Stimulated activated memory B cell treated with anti-CD40 and anti-IgM and Interleukin-4, amounts not matched to agents 10 μg/mL and 1 μg/mL and 100 μg/mL, for 72 hours (primary cell): ENCODE data around the gene CIAO2B.
"Not testable (repeated sequence)": the region's sequence is repeated elsewhere in the genome, so short reads cannot be mapped to it uniquely, and the experiment has no call there.

Experiments
- ATAC-seq: fragments of 150-1000 bp; cut with Tn5 transposase; 2 replicates; pipeline ENCODE4 v1.10.0; 2021
- H3K27ac Mint-ChIP-seq: one replicate; pipeline ENCODE4 v1.8.0; 2022; ENCODE audit warnings: mild to moderate bottlenecking, mixed read lengths
- H3K27me3 Mint-ChIP-seq: one replicate; pipeline ENCODE4 v1.8.0; 2022; ENCODE audit warnings: mixed read lengths
- H3K36me3 Mint-ChIP-seq: one replicate; pipeline ENCODE4 v1.8.0; 2022; ENCODE audit warnings: mixed read lengths
- H3K4me1 Mint-ChIP-seq: one replicate; pipeline ENCODE4 v1.8.0; 2022; ENCODE audit warnings: mixed read lengths
- H3K4me3 Mint-ChIP-seq: one replicate; pipeline ENCODE4 v1.8.0; 2022; ENCODE audit warnings: mild to moderate bottlenecking, moderate library complexity, mixed read lengths
- H3K9me3 Mint-ChIP-seq: one replicate; pipeline ENCODE4 v1.8.0; 2022; ENCODE audit warnings: mixed read lengths

CIAO2B gene

DNA sequence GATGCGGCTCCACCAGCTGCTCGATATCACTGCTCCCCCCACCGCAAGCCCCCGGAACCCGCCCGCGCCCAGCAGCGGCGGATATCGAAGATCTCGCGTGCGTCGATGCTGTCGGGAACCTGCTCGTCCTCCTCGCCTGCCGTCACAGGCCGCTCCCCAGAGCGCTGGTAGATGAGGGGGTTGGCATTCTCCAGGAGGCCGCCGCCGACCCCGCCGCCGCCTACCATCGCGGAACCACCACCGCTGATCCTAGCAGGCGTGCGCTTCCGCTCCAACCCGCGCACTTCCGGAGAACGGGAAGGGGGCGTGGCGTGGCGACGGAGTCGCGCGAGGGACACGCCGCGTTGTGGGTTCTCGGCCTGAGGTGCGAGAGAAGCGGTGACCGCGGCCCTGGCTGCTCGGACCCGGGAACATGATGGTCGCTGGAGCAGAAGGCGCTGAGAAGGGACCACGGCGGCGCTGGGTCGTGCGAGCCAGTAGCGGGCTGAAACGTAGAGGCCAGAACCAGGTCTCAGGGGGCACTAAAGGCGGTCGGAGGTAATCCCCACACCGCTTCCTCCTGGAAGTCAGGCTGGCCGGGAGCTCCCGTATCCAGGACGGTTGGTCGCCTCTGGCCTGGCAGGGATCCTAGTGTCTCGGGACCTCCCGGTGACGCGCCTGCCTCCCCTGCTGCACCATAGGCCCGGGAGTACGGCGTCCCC is at the start of gene CIAO2B:
CIAO2B (minus strand) TSS at position 265 of the 701 bp plus-strand sequence; CDS start at position 227, 38 bp downstream.
- H3K27me3 Mint-ChIP-seq, result no peaks in the 10 kb centered on the region
- H3K9me3 Mint-ChIP-seq, result no peaks in the 10 kb centered on the region
- peaks cover 59% of the 10 kb centered on the region for H3K4me1 Mint-ChIP-seq
- H3K36me3 Mint-ChIP-seq, result peaks cover 26% of the 10 kb centered on the region
- H3K4me3 Mint-ChIP-seq, result peak within 1 kb of the TSS; percentile 98
- H3K27ac Mint-ChIP-seq, result peak within 1 kb of the TSS; percentile 99
- ATAC-seq, result peak; percentile 89

DNA sequence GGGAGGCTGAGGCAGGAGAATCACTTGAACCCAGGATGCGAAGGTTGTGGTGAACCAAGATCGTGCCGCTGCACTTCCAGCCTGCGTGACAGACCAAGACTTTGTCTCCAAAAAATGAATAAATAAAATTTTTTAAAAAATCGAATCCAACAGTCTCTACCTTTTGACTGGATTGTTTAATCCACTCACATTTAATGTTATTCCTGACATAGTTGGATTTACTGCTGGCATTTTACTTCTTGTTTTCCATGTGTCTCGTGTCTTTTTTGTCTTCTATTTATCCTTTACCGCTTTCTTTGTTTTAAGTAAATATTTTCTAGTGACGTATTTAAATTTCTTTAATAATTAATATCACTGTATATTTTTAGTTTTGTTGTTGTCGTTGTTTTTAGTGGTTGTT is 48.8 kb upstream of the CIAO2B start:
- Mint-ChIP-seq H3K27ac (no peak overlapping the region), H3K9me3 (no peaks in the 10 kb centered on the region), H3K4me3 (no peak overlapping the region), H3K27me3 (peaks cover 9% of the 10 kb centered on the region), H3K4me1 (no peaks in the 10 kb centered on the region), H3K36me3 (no peaks in the 10 kb centered on the region)
- ATAC-seq, result no peak

- no peak for ATAC-seq
- Mint-ChIP-seq H3K27me3 (peaks cover 30% of the 10 kb centered on the region), H3K4me3 (no peak overlapping the region), H3K36me3 (no peaks in the 10 kb centered on the region), H3K9me3 (no peaks in the 10 kb centered on the region), H3K4me1 (peaks cover 6% of the 10 kb centered on the region), H3K27ac (no peak overlapping the region)
Measured at GRCh38 chr16:66979011-66979717, 45.0 kb upstream of the CIAO2B start.

- Mint-ChIP-seq H3K27me3 (peaks cover 30% of the 10 kb centered on the region), H3K36me3 (no peaks in the 10 kb centered on the region), H3K4me3 (no peak overlapping the region), H3K9me3 (no peaks in the 10 kb centered on the region), H3K27ac (no peak overlapping the region), H3K4me1 (peaks cover 6% of the 10 kb centered on the region)
- peak; percentile 93 for ATAC-seq
Measured at GRCh38 chr16:66977341-66978113, 43.3 kb upstream of the CIAO2B start.

DNA sequence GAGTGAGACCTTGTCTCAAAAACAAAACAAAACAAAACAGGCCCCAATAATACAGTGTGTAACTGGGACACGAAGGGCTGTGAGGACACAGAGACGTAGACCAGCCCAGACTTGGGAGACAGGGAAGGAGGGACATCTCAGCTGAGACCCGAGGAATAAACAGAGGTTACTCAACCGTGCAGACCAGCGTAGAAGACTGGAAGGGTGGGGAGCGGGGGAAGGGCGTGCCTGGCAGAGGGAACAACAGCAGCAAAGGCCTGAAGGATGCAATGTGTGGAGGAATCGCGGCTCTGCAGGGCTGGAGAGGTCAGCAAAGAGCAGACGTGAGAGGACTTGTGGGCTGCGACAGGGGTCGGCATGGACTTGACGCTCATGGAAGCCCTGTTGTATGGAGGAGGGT is 42.5 kb upstream of the CIAO2B start:
- Mint-ChIP-seq H3K27me3 (peaks cover 30% of the 10 kb centered on the region), H3K9me3 (no peaks in the 10 kb centered on the region), H3K4me3 (no peak overlapping the region), H3K36me3 (no peaks in the 10 kb centered on the region), H3K27ac (no peak overlapping the region), H3K4me1 (peaks cover 6% of the 10 kb centered on the region)
- ATAC-seq, result no peak

DNA sequence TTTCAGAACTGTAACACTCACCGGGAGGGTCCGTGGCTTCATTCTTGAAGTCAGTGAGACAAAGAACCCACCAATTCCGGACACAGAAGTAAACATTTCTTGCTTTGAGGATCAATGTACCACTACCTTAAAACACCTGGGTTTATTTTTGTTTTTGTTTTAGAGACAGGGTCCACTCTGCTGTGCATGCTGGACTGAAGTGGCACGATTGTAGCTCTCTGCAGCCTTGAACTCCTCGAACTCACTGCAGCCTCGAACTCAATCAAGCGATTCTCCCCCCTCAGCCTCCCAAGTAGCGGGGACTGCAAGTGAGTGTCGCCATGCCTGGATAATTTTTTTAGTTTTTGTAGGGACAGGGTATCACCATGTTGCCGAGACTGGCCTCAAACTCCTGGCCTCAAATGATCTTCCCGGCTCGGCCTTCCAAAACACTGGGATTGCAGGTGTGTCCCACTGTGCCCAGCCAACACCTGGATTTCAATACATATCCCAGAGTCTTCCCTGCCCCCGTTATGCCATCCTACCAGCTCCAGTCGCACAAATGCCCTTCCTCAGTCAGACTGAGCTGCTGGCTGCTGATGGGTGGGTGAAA is 41.2 kb upstream of the CIAO2B start:
- H3K4me1 Mint-ChIP-seq, result peaks cover 6% of the 10 kb centered on the region
- no peak overlapping the region for H3K4me3 Mint-ChIP-seq
- no peak for ATAC-seq
- H3K27me3 Mint-ChIP-seq, result peaks cover 30% of the 10 kb centered on the region
- H3K9me3 Mint-ChIP-seq, result no peaks in the 10 kb centered on the region
- H3K27ac Mint-ChIP-seq, result no peak overlapping the region
- H3K36me3 Mint-ChIP-seq, result no peaks in the 10 kb centered on the region

GRCh38 chr16:66974932-66975246 is 40.7 kb upstream of the CIAO2B start:
- not testable (repeated sequence) for H3K27ac Mint-ChIP-seq, H3K4me3 Mint-ChIP-seq, H3K4me1 Mint-ChIP-seq, H3K36me3 Mint-ChIP-seq, ATAC-seq, H3K9me3 Mint-ChIP-seq
- H3K27me3 Mint-ChIP-seq, result peaks cover 30% of the 10 kb centered on the region

GRCh38 chr16:66974156-66974931 is 40.1 kb upstream of the CIAO2B start:
- H3K4me1 Mint-ChIP-seq, H3K9me3 Mint-ChIP-seq, H3K36me3 Mint-ChIP-seq, ATAC-seq, H3K4me3 Mint-ChIP-seq, H3K27ac Mint-ChIP-seq: not testable (repeated sequence)
- H3K27me3 Mint-ChIP-seq, result peaks cover 30% of the 10 kb centered on the region

DNA sequence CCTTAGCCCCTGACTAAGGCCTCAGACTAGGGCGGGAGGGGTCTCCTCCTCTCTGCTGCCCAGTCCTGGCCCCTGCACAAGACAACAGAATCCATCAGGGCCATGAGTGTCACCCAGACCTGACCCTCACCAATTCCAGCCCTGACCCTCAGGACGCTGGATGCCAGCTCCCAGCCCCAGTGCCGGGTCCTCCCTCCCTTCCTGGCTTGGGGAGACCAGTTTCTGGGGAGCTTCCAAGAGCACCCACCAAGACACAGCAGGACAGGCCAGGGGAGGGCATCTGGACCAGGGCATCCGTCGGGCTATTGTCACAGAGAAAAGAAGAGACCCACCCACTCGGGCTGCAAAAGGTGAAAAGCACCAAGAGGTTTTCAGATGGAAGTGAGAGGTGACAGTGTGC is 39.5 kb upstream of the CIAO2B start:
- H3K36me3 Mint-ChIP-seq, result no peaks in the 10 kb centered on the region
- H3K4me3 Mint-ChIP-seq, result no peak overlapping the region
- no peaks in the 10 kb centered on the region for H3K9me3 Mint-ChIP-seq
- H3K27me3 Mint-ChIP-seq, result peaks cover 30% of the 10 kb centered on the region
- no peak overlapping the region for H3K27ac Mint-ChIP-seq
- ATAC-seq, result no peak
- peaks cover 6% of the 10 kb centered on the region for H3K4me1 Mint-ChIP-seq

GRCh38 chr16:66972983-66973382 is 38.8 kb upstream of the CIAO2B start:
- no peak for ATAC-seq
- H3K27ac Mint-ChIP-seq, result no peak overlapping the region
- no peaks in the 10 kb centered on the region for H3K36me3 Mint-ChIP-seq
- H3K9me3 Mint-ChIP-seq, result no peaks in the 10 kb centered on the region
- peaks cover 6% of the 10 kb centered on the region for H3K4me1 Mint-ChIP-seq
- H3K4me3 Mint-ChIP-seq, result no peak overlapping the region
- H3K27me3 Mint-ChIP-seq, result peaks cover 30% of the 10 kb centered on the region

DNA sequence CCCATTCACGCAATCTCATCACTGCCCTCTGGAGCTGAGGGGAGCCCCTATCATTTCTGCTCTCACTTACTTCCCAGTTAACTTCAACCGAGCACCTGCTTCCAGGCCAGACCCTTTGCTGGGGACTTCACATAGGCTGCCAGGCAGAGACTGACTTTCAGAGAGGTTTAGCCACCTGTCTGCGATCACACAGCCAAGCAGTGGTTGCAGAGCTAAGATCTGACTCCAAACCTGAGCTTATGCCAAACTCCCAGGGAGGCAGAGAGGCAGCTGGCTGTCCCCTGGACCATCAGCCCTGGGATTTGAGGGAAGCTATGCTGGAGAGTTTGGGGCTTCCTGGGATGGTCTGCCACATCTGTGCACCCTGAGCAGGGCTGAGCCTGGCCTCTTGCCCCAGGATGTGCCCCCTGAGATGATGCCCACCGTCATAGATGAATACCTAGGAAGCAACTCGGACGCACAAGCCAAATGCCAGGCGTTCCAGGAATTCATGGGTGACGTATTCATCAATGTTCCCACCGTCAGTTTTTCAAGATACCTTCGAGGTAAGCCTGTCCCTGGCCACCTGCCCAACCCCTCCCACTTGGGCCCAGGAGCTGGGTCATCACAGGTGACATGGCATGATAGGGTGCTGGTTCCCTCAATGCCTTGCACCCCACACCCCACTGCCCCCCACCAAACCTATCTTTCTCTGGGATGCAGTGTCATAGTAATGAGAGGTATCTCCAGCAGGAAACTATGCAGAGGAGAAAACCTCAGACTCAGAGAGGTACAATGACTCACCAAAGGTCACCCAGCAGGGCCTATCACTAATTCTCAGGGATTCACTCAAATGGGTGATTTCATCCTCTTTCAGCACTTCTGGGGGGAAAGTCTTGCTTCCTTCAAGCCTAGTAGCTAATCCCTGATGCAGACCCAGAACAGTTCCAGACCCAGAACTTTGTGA is 36.8 kb upstream of the CIAO2B start:
- Mint-ChIP-seq H3K27me3 (peaks cover 11% of the 10 kb centered on the region), H3K36me3 (no peaks in the 10 kb centered on the region), H3K9me3 (no peaks in the 10 kb centered on the region), H3K27ac (no peak overlapping the region), H3K4me3 (no peak overlapping the region), H3K4me1 (no peaks in the 10 kb centered on the region)
- no peak for ATAC-seq

- Mint-ChIP-seq H3K4me3 (no peak overlapping the region), H3K9me3 (no peaks in the 10 kb centered on the region), H3K4me1 (no peaks in the 10 kb centered on the region), H3K36me3 (no peaks in the 10 kb centered on the region), H3K27me3 (no peaks in the 10 kb centered on the region), H3K27ac (no peak overlapping the region)
- no peak for ATAC-seq
Measured at GRCh38 chr16:66968847-66969246, 34.6 kb upstream of the CIAO2B start.

DNA sequence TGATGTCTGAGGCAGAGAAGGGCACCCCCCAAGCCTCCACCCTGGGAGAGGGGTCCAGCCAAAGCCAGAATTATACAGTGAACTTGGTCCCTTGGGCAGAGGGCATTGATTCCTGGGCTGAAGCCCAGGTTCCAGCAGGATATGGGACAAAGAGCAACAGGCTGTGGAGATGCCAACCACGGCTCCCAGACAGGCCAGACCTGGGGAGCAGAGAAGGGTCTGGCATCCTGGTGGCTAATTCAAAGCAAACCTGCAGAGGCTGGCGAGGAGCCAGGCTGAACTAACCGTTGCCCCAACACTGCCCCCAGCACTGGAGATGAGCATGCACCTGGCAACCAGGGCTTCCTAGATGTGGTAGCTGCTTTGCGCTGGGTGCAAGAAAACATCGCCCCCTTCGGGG is 29.8 kb upstream of the CIAO2B start:
- ATAC-seq, result no peak
- Mint-ChIP-seq H3K9me3 (no peaks in the 10 kb centered on the region), H3K36me3 (no peaks in the 10 kb centered on the region), H3K27me3 (no peaks in the 10 kb centered on the region), H3K4me1 (peaks cover 19% of the 10 kb centered on the region), H3K27ac (no peak overlapping the region), H3K4me3 (no peak overlapping the region)

DNA sequence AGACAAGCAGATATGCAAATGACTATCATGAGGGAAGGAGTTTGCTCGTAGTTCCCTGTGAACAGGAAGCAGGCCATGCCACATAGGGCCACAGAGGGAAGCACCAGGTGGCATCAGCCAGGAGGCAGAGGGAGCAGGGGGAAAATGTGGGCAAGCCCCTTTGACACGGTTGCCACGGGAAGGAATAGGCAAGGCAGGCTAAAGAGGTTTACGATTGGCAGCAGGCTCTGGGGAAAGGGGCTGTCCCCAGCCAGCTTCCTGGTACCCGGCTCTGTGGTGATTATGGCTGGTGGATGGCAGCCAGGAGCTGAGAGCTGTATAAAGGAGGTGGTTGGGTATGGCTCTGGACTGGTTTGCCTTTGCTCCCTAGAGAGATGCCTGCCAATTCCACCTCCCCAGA is 27.7 kb upstream of the CIAO2B start:
- Mint-ChIP-seq H3K27me3 (peaks cover 9% of the 10 kb centered on the region), H3K4me1 (peaks cover 26% of the 10 kb centered on the region), H3K36me3 (no peaks in the 10 kb centered on the region), H3K9me3 (no peaks in the 10 kb centered on the region), H3K27ac (peak overlapping the region; percentile 72), H3K4me3 (peak overlapping the region; percentile 38)
- ATAC-seq, result no peak
